Gastrocnemius medialis (tissue), 4 donors: ENCODE data around the gene STC2.

Source experiments
- POLR2A ChIP-seq, 2 donors: fragments of 450-650 bp; IDR thresholded peaks; one replicate each; pipeline ENCODE4 v1.6.1; 2017; ENCODE audit warnings: antibody characterized with exemption in 2 of 2, mild to moderate bottlenecking in 2 of 2, moderate library complexity in 2 of 2
- TF ChIP-seq, protein P1 (sequence below), 5 experiments: fragments of 450-650 bp in 3 of 5; fragments of 200-600 bp in 2 of 5; sonication (generic) in 2 of 5; IDR thresholded peaks in 4 of 5; conservative IDR thresholded peaks in 1 of 5; 1 replicate in 4 of 5; 2 replicates in 1 of 5; pipeline ENCODE4 v1.5.1; 2016 to 2019; ENCODE audit warnings: antibody characterized with exemption in 5 of 5, mild to moderate bottlenecking in 3 of 5, moderate library complexity in 3 of 5

DNA sequence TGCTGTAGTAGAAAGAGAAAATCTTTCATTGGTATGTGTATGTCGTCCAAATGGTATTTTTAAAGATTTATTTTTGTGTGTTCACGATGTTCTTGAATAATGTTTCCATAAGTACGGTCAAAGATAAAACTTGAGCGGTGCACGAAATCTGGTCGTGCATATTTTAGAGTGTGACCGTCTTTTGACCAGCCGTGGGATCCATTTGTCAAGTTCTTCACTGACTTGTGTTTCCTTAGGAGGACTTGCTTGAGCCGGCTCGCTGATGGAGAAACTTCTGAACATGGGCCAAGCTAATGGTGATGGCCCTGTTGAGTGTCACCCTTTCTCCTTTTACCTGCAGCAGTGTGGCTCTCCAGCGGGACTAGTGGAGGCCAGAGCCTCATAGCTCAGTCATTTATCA is 11.1 kb upstream of the STC2 start:
- TF ChIP-seq, protein P1, sequence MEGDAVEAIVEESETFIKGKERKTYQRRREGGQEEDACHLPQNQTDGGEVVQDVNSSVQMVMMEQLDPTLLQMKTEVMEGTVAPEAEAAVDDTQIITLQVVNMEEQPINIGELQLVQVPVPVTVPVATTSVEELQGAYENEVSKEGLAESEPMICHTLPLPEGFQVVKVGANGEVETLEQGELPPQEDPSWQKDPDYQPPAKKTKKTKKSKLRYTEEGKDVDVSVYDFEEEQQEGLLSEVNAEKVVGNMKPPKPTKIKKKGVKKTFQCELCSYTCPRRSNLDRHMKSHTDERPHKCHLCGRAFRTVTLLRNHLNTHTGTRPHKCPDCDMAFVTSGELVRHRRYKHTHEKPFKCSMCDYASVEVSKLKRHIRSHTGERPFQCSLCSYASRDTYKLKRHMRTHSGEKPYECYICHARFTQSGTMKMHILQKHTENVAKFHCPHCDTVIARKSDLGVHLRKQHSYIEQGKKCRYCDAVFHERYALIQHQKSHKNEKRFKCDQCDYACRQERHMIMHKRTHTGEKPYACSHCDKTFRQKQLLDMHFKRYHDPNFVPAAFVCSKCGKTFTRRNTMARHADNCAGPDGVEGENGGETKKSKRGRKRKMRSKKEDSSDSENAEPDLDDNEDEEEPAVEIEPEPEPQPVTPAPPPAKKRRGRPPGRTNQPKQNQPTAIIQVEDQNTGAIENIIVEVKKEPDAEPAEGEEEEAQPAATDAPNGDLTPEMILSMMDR (IDR thresholded peaks at IDR 0.05 in 4 of 5, conservative IDR thresholded peaks at IDR 0.05 in 1 of 5) = no peak
- TF ChIP-seq POLR2A (IDR thresholded peaks at IDR 0.05) = no peak
